Ectodermal cell (in vitro differentiated cells): ENCODE results near the gene SMIM10L2A.

Experiments
- H3K27ac ChIP-seq: 2 replicates; pipeline ENCODE4 v1.7.0; 2013; ENCODE audit warnings: mild to moderate bottlenecking, low read depth, low read length; ENCODE audit not compliant: insufficient read depth, poor library complexity, severe bottlenecking
- H3K27me3 ChIP-seq: 2 replicates; pipeline ENCODE4 v1.7.0; 2013; ENCODE audit warnings: mild to moderate bottlenecking, low read length; ENCODE audit not compliant: insufficient read depth, control insufficient read depth, poor library complexity, severe bottlenecking
- H3K36me3 ChIP-seq: one replicate; pipeline ENCODE4 v1.7.0; 2013; ENCODE audit warnings: low read length; ENCODE audit not compliant: control insufficient read depth, insufficient read depth
- H3K4me1 ChIP-seq: one replicate; pipeline ENCODE4 v1.7.0; 2013; ENCODE audit warnings: low read length; ENCODE audit not compliant: control insufficient read depth, insufficient read depth
- H3K4me3 ChIP-seq: 2 replicates; pipeline ENCODE4 v1.7.0; 2013; ENCODE audit warnings: low read depth, low read length, control low read depth; ENCODE audit not compliant: insufficient read depth
- H3K9me3 ChIP-seq: 2 replicates; pipeline ENCODE4 v1.7.0; 2013; ENCODE audit warnings: mild to moderate bottlenecking, low read length, moderate library complexity; ENCODE audit not compliant: control insufficient read depth
- WGBS, 2 experiments: methylation state at CpG; one replicate each; pipeline ENCODE4 v1.1.7; 2013; ENCODE audit warnings: missing lambda C conversion rate in 2 of 2; 5-methylcytosine and 5-hydroxymethylcytosine counted together

The SMIM10L2A gene

GRCh38 chrX:135433531-135434257 lies 11.9 kb downstream of the SMIM10L2A start:
- no peaks in the 10 kb centered on the region for H3K9me3 ChIP-seq
- H3K36me3 ChIP-seq: no peaks in the 10 kb centered on the region
- H3K4me3 ChIP-seq: no peak overlapping the region
- WGBS, 2 experiments: 95 to 98% methylated on average over 37 of the region's 37 CpGs
- no peaks in the 10 kb centered on the region for H3K27me3 ChIP-seq
- no peak overlapping the region for H3K27ac ChIP-seq
- H3K4me1 ChIP-seq: no peaks in the 10 kb centered on the region

DNA sequence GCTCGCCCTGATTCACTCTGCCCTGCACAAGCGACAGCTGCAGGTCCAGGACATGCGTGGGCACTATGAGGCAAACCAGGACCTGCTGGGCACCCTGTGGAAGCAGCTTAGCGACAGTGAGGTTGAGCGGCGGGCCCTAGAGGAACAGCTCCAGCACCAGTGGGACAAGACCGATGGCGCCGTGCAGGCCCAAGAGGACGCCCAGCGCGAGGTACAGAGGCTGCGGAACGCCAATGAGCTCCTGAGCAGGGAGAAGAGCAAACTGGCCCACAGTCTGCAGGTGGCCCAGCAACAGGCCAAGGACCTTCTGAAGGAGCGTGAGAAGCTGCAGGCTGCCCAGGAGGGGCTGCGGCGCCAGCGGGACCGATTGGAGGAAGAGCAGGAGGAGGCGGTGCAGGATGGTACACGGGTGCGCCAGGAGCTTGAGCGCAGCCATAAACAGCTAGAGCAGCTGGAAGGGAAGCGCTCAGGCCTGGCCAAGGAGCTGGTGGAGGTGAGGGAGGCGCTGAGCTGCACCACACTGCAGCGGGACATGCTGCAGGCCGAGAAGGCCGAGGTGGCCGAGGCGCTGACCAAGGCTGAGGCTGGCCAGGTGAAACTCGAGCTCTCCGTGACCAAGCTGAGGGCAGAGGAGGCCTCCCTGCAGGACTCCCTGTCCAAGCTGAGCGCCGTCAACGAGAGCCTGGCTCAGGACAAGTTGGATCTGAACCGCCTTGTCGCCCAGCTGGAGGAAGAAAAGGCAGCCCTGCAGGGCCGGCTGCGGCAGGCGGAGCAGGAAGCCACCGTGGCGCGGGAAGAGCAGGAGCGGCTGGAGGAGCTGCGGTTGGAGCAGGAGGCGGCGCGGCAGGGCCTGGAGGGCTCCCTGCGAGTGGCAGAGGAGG lies 12.8 kb downstream of the SMIM10L2A start:
- H3K36me3 ChIP-seq: no peaks in the 10 kb centered on the region
- no peaks in the 10 kb centered on the region for H3K4me1 ChIP-seq
- H3K4me3 ChIP-seq: no peak overlapping the region
- H3K27ac ChIP-seq: no peak overlapping the region
- H3K9me3 ChIP-seq: no peaks in the 10 kb centered on the region
- H3K27me3 ChIP-seq: no peaks in the 10 kb centered on the region
- 89 to 93% methylated on average over 49 of the region's 49 CpGs for WGBS, 2 experiments

- Histone ChIP-seq H3K27ac (no peak overlapping the region), H3K27me3 (no peaks in the 10 kb centered on the region)
- WGBS, 2 experiments: 94 to 95% methylated on average over 31 of the region's 31 CpGs
Measured at GRCh38 chrX:135435139-135435922, 13.6 kb downstream of the SMIM10L2A start.

DNA sequence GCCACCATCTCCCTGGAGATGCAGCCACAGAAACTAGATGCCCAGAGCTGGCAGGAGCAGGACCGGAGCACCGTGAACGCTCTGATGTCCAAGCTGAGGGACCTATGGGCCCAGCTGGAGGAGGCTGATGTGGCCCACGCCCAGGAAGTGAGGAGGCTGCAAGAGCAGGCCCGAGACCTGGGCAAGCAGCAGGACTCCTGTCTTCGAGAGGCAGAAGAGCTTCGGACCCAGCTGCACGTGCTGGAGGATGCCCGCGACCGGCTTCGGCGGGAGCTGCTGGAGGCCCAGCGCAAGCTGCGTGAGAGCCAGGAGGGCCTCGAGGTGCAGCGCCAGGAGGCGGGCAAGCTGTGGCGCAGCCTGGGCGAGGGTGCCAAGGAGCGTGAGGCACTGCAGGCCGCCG lies 14.2 kb downstream of the SMIM10L2A start:
- no peak overlapping the region for H3K4me3 ChIP-seq
- no peaks in the 10 kb centered on the region for H3K9me3 ChIP-seq
- H3K4me1 ChIP-seq: no peaks in the 10 kb centered on the region
- H3K27ac ChIP-seq: no peak overlapping the region
- 95 to 97% methylated on average over 23 of the region's 23 CpGs for WGBS, 2 experiments
- no peaks in the 10 kb centered on the region for H3K36me3 ChIP-seq
- H3K27me3 ChIP-seq: no peaks in the 10 kb centered on the region

More at GRCh38 chrX:135435139-135435922, 13.6 kb downstream of the SMIM10L2A start:
- H3K4me1 ChIP-seq: no peaks in the 10 kb centered on the region
- no peaks in the 10 kb centered on the region for H3K36me3 ChIP-seq
- no peaks in the 10 kb centered on the region for H3K9me3 ChIP-seq
- no peak overlapping the region for H3K4me3 ChIP-seq

GRCh38 chrX:135436456-135436855 lies 14.7 kb downstream of the SMIM10L2A start:
- H3K4me3 ChIP-seq: no peak overlapping the region
- H3K4me1 ChIP-seq: no peaks in the 10 kb centered on the region
- no peaks in the 10 kb centered on the region for H3K36me3 ChIP-seq
- no peak overlapping the region for H3K27ac ChIP-seq
- no peaks in the 10 kb centered on the region for H3K9me3 ChIP-seq
- 96% methylated on average over 32 of the region's 32 CpGs for WGBS, 2 experiments
- no peaks in the 10 kb centered on the region for H3K27me3 ChIP-seq

DNA sequence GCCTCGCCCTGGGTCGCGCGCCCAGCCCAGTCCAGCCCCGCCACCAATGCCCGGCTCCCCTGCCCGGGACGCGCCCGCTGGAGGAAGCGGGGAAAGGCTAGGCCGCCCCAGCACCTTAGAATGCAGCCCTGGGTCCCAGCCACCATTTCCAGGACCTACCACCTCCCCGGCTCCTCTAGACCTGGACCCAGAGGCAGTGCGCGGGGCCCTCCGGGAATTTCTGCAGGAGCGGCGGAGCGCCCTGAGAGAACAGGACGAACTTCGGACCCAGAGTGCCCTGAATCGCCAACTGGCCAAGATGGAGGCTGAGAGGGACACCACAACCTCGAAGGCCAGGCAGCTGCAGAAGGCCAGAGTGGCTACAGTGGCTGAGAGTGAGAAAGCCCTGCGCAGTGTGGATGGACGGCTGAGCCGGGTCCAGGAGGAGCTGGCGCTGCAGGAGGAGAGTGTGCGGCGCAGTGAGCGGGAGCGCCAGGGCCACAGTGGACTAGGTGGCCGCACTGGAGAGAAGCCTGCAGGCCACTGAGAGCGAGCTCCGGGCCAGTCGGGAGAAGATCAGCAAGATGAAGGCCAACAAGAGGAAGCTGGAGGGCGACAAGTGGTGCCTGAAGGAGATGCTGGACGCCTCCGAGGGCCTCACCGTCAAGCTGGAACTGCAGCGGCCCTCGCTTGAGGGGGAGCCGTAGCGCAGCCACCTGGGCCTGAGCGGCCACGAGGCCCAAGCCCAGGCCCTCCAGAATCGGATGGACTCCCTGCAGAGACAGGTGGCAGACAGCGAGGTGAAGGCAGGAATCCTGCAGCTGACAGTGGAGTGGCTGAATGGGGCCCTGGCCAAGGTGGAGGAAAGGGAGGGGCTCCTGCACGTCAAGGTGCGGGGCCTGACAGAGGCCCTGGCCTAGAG lies 15.5 kb downstream of the SMIM10L2A start:
- no peaks in the 10 kb centered on the region for H3K9me3 ChIP-seq
- H3K4me1 ChIP-seq: no peaks in the 10 kb centered on the region
- 94 to 95% methylated on average over 49 of the region's 49 CpGs for WGBS, 2 experiments
- H3K36me3 ChIP-seq: no peaks in the 10 kb centered on the region
- H3K27me3 ChIP-seq: no peaks in the 10 kb centered on the region
- H3K27ac ChIP-seq: no peak overlapping the region
- H3K4me3 ChIP-seq: no peak overlapping the region

DNA sequence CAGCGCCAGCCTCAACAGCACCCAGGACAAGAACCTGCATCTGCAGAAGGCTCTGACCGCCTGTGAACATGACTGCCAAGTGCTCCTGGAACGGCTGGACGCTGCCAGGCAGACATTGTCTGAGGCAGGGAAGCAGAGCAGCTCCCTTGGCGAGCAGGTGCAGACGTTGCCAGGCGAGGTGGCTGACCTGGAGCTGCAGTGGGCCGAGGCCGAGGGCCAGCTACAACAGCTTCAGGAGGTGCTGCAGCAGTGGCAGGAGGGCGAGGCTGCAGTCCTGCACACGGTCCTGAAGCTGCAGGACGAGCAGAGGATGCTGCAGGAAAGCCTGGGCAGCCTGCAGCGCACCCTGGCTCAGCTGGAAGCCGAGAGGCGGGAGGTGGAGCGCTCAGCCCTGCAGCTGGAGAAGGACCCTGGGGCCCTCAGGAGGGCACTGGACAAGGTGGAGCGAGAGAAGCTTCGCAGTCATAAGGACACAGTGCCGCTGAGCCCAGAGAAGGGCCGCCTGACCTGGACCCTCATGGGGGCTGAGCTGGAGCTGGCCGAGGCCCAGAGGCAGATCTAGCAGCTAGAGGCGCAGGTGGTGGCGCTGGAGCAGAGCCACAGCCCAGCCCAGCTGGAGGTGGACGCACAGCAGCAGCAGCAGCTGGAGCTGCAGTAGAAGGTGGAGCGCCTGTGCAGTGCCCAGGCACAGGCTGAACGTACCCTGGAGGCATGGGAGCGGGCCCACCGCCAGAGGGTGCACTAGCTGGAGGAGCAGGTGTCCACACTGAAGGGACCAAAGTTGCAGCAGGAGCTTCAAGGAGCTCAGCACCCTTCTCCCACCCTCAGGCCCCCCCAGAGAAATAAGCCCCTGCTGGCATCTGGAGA lies 16.4 kb downstream of the SMIM10L2A start:
- WGBS, 2 experiments: 92 to 93% methylated on average over 28 of the region's 28 CpGs
- no peaks in the 10 kb centered on the region for H3K9me3 ChIP-seq
- H3K4me3 ChIP-seq: no peak overlapping the region
- H3K27me3 ChIP-seq: no peaks in the 10 kb centered on the region
- no peaks in the 10 kb centered on the region for H3K4me1 ChIP-seq
- no peaks in the 10 kb centered on the region for H3K36me3 ChIP-seq
- no peak overlapping the region for H3K27ac ChIP-seq

GRCh38 chrX:135438734-135439043 lies 16.9 kb downstream of the SMIM10L2A start:
- Histone ChIP-seq H3K4me1 (no peaks in the 10 kb centered on the region), H3K36me3 (no peaks in the 10 kb centered on the region), H3K4me3 (no peak overlapping the region), H3K9me3 (no peaks in the 10 kb centered on the region), H3K27ac (no peak overlapping the region), H3K27me3 (no peaks in the 10 kb centered on the region)
- 90 to 97% methylated on average over 7 of the region's 7 CpGs for WGBS, 2 experiments
